ENCODE measurements around the gene DUOX2.
"Not testable (repeated sequence)": the region's sequence is repeated elsewhere in the genome, so short reads cannot be mapped to it uniquely, and the experiment has no call there.

Gene DUOX2

DNA sequence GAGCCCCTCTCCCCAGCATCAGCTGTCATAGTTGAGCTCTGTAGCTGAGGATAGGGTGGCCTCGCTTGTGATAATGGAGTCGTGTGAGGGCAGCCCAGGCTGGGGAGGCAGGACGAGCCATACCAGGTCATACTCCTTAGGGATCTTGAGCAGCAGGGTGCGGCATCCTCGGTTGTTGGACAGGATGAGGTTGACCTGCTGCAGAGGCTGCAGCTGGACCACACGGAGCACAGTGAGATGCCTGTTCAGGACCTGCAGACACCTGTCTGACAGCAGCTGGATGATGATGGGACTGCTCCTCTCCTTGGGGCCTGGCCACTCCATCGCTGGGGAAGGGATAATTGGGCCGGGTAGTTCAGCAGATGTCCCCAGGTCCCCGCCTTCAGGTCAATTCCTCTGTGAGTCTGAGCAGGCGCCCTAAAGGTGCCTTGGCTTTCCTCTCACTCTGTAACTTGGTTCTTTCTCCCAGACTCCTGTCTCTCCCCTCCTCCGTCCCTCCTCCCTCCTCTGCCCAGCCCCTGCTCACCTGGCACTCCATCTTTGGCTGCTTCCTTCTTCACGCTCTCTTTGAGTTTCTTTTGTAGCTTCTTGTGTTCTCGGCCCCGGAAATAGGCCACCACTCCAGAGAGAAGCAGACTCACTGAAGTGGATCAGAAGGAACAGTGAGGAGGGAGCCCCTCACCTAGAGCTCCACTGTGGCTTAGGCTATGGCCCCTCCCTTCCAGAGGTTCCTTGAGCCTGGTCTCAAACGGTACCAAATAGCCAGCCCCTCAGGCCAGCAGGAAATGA is 7.8 kb downstream of the DUOX2 start:
- Histone ChIP-seq H3F3A (ENCODE audit: low read depth) (no peaks in the 10 kb centered on the region), H3K4me2 (ENCODE audit: low read depth, low read length, poor library complexity, severe bottlenecking) (no peak overlapping the region), H2AFZ (ENCODE audit: low read length) (no peak overlapping the region), H3K27me3 (ENCODE audit: insufficient read depth, low read length, poor library complexity, severe bottlenecking) (no peaks in the 10 kb centered on the region), H3K9me2 (replicated peaks; ENCODE audit: low read depth, low read length) (no peaks in the 10 kb centered on the region), H3K9me3 (ENCODE audit: insufficient read depth, low read depth, low read length) (no peaks in the 10 kb centered on the region), H3K4me3 (ENCODE audit: low read length, poor library complexity, severe bottlenecking) (no peak overlapping the region), H3K79me2 (ENCODE audit: insufficient read depth, low read length) (no peaks in the 10 kb centered on the region), H3K9ac (ENCODE audit: low read depth, low read length, poor library complexity, severe bottlenecking) (no peak overlapping the region), H3K4me1 (ENCODE audit: insufficient read depth, low read length, poor library complexity, severe bottlenecking) (no peaks in the 10 kb centered on the region), H3K36me3 (ENCODE audit: insufficient read depth, low read length) (no peaks in the 10 kb centered on the region), H4K20me1 (ENCODE audit: insufficient read depth, low read length, poor library complexity, severe bottlenecking) (no peaks in the 10 kb centered on the region)
- TF ChIP-seq, protein P1, sequence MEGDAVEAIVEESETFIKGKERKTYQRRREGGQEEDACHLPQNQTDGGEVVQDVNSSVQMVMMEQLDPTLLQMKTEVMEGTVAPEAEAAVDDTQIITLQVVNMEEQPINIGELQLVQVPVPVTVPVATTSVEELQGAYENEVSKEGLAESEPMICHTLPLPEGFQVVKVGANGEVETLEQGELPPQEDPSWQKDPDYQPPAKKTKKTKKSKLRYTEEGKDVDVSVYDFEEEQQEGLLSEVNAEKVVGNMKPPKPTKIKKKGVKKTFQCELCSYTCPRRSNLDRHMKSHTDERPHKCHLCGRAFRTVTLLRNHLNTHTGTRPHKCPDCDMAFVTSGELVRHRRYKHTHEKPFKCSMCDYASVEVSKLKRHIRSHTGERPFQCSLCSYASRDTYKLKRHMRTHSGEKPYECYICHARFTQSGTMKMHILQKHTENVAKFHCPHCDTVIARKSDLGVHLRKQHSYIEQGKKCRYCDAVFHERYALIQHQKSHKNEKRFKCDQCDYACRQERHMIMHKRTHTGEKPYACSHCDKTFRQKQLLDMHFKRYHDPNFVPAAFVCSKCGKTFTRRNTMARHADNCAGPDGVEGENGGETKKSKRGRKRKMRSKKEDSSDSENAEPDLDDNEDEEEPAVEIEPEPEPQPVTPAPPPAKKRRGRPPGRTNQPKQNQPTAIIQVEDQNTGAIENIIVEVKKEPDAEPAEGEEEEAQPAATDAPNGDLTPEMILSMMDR (conservative IDR thresholded peaks at IDR 0.05; ENCODE audit: low read length): no peak
- TF ChIP-seq EZH2phosphoT487 (IDR thresholded peaks at IDR 0.05; ENCODE audit: borderline replicate concordance): no peak

DNA sequence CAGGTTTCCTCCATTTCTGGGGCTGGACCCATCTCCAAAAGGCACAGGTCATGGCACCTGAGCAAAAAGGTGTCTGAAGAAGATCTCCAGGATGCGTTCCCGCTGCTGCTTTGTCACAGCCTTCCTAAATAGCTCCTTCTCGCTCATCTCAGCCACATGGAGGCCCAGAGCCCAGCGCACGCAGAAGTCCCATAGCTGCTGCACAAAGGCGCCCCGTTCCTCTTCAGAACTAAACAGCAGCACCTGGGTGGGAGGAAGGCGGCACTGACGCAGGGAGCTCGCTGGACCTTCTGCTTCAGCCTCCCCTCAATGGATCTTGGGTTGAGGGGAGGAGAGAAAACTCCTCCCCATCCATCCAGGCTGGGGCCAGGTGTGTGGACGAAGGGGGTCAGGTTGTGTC is 8.4 kb downstream of the DUOX2 start:
- Histone ChIP-seq H3K4me1 (ENCODE audit: insufficient read depth, low read length, poor library complexity, severe bottlenecking) (no peaks in the 10 kb centered on the region), H3K9me2 (replicated peaks; ENCODE audit: low read depth, low read length) (no peaks in the 10 kb centered on the region), H3K27me3 (ENCODE audit: insufficient read depth, low read length, poor library complexity, severe bottlenecking) (no peaks in the 10 kb centered on the region), H3K9ac (ENCODE audit: low read depth, low read length, poor library complexity, severe bottlenecking) (no peak overlapping the region), H3K4me2 (ENCODE audit: low read depth, low read length, poor library complexity, severe bottlenecking) (no peak overlapping the region), H4K20me1 (ENCODE audit: insufficient read depth, low read length, poor library complexity, severe bottlenecking) (no peaks in the 10 kb centered on the region), H3K79me2 (ENCODE audit: insufficient read depth, low read length) (no peaks in the 10 kb centered on the region), H3F3A (ENCODE audit: low read depth) (no peaks in the 10 kb centered on the region), H2AFZ (ENCODE audit: low read length) (no peak overlapping the region), H3K36me3 (ENCODE audit: insufficient read depth, low read length) (no peaks in the 10 kb centered on the region), H3K9me3 (ENCODE audit: insufficient read depth, low read depth, low read length) (no peaks in the 10 kb centered on the region), H3K4me3 (ENCODE audit: low read length, poor library complexity, severe bottlenecking) (no peak overlapping the region)
- TF ChIP-seq EZH2phosphoT487 (IDR thresholded peaks at IDR 0.05; ENCODE audit: borderline replicate concordance): no peak
- TF ChIP-seq, protein P1 (conservative IDR thresholded peaks at IDR 0.05; ENCODE audit: low read length): no peak

- not testable (repeated sequence) for H3K27me3 ChIP-seq (ENCODE audit: insufficient read depth, low read length, poor library complexity, severe bottlenecking); H3K9ac ChIP-seq (ENCODE audit: low read depth, low read length, poor library complexity, severe bottlenecking)
Observed at GRCh38 chr15:45104170-45104569, 9.8 kb downstream of the DUOX2 start.

DNA sequence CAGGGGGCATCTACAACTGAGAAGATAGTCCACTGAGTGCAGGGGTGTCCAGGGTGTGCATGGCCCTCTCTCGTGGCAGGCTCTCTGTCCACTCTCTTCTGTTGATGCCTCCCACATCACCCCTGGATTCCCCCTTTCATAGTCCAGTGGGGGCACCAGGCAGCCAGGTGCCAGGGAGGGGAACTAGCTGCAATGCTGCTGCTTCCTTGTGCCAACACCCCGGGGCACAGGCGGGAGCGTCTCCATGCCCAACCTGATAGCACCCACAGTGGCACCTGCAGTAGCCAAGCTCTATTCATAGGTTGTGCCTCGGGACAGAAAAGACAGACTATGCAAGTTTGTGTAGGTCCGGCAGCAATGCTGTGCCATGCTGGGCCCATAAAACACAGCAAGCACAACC is 11.7 kb downstream of the DUOX2 start:
- H3K4me1 ChIP-seq (ENCODE audit: insufficient read depth, low read length, poor library complexity, severe bottlenecking): no peaks in the 10 kb centered on the region
- H3K27me3 ChIP-seq (ENCODE audit: insufficient read depth, low read length, poor library complexity, severe bottlenecking): no peaks in the 10 kb centered on the region
- no peak overlapping the region for H3K9ac ChIP-seq (ENCODE audit: low read depth, low read length, poor library complexity, severe bottlenecking)
- H4K20me1 ChIP-seq (ENCODE audit: insufficient read depth, low read length, poor library complexity, severe bottlenecking): no peaks in the 10 kb centered on the region
- H3K79me2 ChIP-seq (ENCODE audit: insufficient read depth, low read length): no peaks in the 10 kb centered on the region
- no peak overlapping the region for H2AFZ ChIP-seq (ENCODE audit: low read length)
- no peak overlapping the region for H3K4me3 ChIP-seq (ENCODE audit: low read length, poor library complexity, severe bottlenecking)
- no peaks in the 10 kb centered on the region for H3K36me3 ChIP-seq (ENCODE audit: insufficient read depth, low read length)
- TF ChIP-seq EZH2phosphoT487 (IDR thresholded peaks at IDR 0.05; ENCODE audit: borderline replicate concordance): no peak
- TF ChIP-seq, protein P1 (conservative IDR thresholded peaks at IDR 0.05; ENCODE audit: low read length): no peak
- H3F3A ChIP-seq (ENCODE audit: low read depth): no peaks in the 10 kb centered on the region
- H3K9me2 ChIP-seq (replicated peaks; ENCODE audit: low read depth, low read length): no peaks in the 10 kb centered on the region
- H3K4me2 ChIP-seq (ENCODE audit: low read depth, low read length, poor library complexity, severe bottlenecking): no peak overlapping the region
- H3K9me3 ChIP-seq (ENCODE audit: insufficient read depth, low read depth, low read length): no peaks in the 10 kb centered on the region

More at GRCh38 chr15:45104170-45104569, 9.8 kb downstream of the DUOX2 start:
- H3K36me3 ChIP-seq (ENCODE audit: insufficient read depth, low read length); H3K79me2 ChIP-seq (ENCODE audit: insufficient read depth, low read length); H3K9me3 ChIP-seq (ENCODE audit: insufficient read depth, low read depth, low read length); H3K4me3 ChIP-seq (ENCODE audit: low read length, poor library complexity, severe bottlenecking); H3K4me1 ChIP-seq (ENCODE audit: insufficient read depth, low read length, poor library complexity, severe bottlenecking); H3K9me2 ChIP-seq (replicated peaks; ENCODE audit: low read depth, low read length); H3F3A ChIP-seq (ENCODE audit: low read depth); H3K4me2 ChIP-seq (ENCODE audit: low read depth, low read length, poor library complexity, severe bottlenecking); H2AFZ ChIP-seq (ENCODE audit: low read length); H4K20me1 ChIP-seq (ENCODE audit: insufficient read depth, low read length, poor library complexity, severe bottlenecking): not testable (repeated sequence)

All from Loucy (cell line).